ENCODE measurements around the gene NKAIN2.

The NKAIN2 gene

DNA sequence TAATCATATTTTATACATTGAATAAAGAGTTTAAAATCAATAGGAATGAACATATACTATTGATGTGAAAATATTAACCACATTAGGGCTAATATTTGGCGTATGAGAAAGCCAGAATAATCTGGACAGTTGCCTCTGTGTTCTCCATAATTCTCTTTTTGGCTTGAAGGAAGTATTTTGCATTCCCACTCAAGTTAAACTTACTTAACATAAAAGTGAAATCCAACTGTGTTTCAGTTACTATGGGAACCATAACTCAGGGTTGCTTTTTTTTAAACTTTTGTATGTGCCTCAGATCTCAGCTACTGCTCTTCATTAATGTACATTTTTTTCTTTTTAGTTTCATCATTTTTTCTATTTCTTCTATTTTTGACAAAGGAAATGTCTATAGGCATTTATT lies 479.8 kb downstream of the NKAIN2 start:
- Histone ChIP-seq H2BK5ac (ENCODE audit: low read depth, low read length, poor library complexity) (no peak overlapping the region), H3K4me3 (ENCODE audit: low read depth, low read length) (no peak overlapping the region), H2BK120ac (ENCODE audit: insufficient read depth, low read length, poor library complexity) (no peak overlapping the region)

DNA sequence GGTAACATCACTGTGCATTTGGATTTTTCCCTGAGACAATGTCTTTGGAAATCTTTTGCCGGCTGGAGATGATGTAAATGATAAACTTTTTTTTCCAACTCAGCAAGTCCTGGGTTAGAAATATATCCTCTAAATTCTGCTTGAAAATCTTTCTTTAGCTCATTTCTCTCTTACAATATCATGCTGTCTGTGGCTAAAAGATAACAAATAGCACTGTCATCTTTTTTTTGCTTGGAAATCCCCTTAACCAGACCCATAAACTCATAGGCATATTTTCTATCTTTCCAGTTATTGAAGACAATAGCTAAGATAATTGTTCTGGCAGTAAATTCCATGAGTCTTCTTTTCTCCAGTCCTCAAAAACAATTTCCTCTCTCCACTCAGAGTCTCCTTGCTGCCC lies 481.5 kb downstream of the NKAIN2 start:
- H4K8ac ChIP-seq (ENCODE audit: low read depth, low read length), result no peak overlapping the region
- no peak overlapping the region for H3K4me2 ChIP-seq (ENCODE audit: low read length)
- H3K79me1 ChIP-seq (ENCODE audit: low read length), result no peaks in the 10 kb centered on the region
- WGBS (ENCODE audit: extremely low coverage, insufficient coverage, insufficient read length), result no CpG with 5 or more reads among the region's 1 CpG
- H3K79me2 ChIP-seq (ENCODE audit: control insufficient read depth, insufficient read depth, low read length, poor library complexity), result no peaks in the 10 kb centered on the region
- no peak overlapping the region for H2BK12ac ChIP-seq (ENCODE audit: low read length)
- no peak overlapping the region for H3K27ac ChIP-seq (ENCODE audit: low read depth, low read length)
- no peaks in the 10 kb centered on the region for H3K9me3 ChIP-seq (ENCODE audit: insufficient read depth, low read depth, low read length)
- no peak overlapping the region for H2BK120ac ChIP-seq (ENCODE audit: insufficient read depth, low read length, poor library complexity)
- H2BK5ac ChIP-seq (ENCODE audit: low read depth, low read length, poor library complexity), result no peak overlapping the region
- H3K4me3 ChIP-seq (ENCODE audit: low read depth, low read length), result no peak overlapping the region
- no peaks in the 10 kb centered on the region for H3K36me3 ChIP-seq (ENCODE audit: control insufficient read depth in 1 of 2, insufficient read depth in 2 of 2, low read length in 2 of 2)
- no peak overlapping the region for H2AK5ac ChIP-seq (ENCODE audit: low read length)
- no peak overlapping the region for H3K18ac ChIP-seq (ENCODE audit: low read length)
- no peaks in the 10 kb centered on the region for H3K27me3 ChIP-seq (ENCODE audit: insufficient read depth, low read length)
- H3K4me1 ChIP-seq (ENCODE audit: control insufficient read depth in 1 of 2, insufficient read depth in 2 of 2, low read length in 2 of 2), result no peaks in the 10 kb centered on the region
- H3K4ac ChIP-seq (ENCODE audit: low read depth, low read length), result no peak overlapping the region
- H4K12ac ChIP-seq (ENCODE audit: low read depth, low read length), result no peak overlapping the region
- H2AFZ ChIP-seq (ENCODE audit: insufficient read depth, low read length, poor library complexity), result no peak overlapping the region
- DNase-seq, result no peak
- no peak overlapping the region for H3K23ac ChIP-seq (ENCODE audit: low read length)
- no peak overlapping the region for H3K9ac ChIP-seq (ENCODE audit: low read length)
- H3K14ac ChIP-seq (ENCODE audit: low read length), result no peak overlapping the region
- no peak overlapping the region for H4K91ac ChIP-seq (ENCODE audit: low read depth, low read length)

More for the DNA sequence above, 479.8 kb downstream of the NKAIN2 start:
- Histone ChIP-seq H3K18ac (ENCODE audit: low read length) (no peak overlapping the region), H3K9ac (ENCODE audit: low read length) (no peak overlapping the region), H3K14ac (ENCODE audit: low read length) (no peak overlapping the region), H3K23ac (ENCODE audit: low read length) (no peak overlapping the region), H3K79me2 (ENCODE audit: control insufficient read depth, insufficient read depth, low read length, poor library complexity) (no peaks in the 10 kb centered on the region), H2BK12ac (ENCODE audit: low read length) (no peak overlapping the region), H4K91ac (ENCODE audit: low read depth, low read length) (no peak overlapping the region), H3K4ac (ENCODE audit: low read depth, low read length) (no peak overlapping the region), H3K9me3 (ENCODE audit: insufficient read depth, low read depth, low read length) (no peaks in the 10 kb centered on the region), H3K79me1 (ENCODE audit: low read length) (no peaks in the 10 kb centered on the region), H3K27ac (ENCODE audit: low read depth, low read length) (no peak overlapping the region), H4K8ac (ENCODE audit: low read depth, low read length) (no peak overlapping the region), H2AFZ (ENCODE audit: insufficient read depth, low read length, poor library complexity) (no peak overlapping the region), H2AK5ac (ENCODE audit: low read length) (no peak overlapping the region), H3K4me2 (ENCODE audit: low read length) (no peak overlapping the region), H3K36me3 (ENCODE audit: control insufficient read depth in 1 of 2, insufficient read depth in 2 of 2, low read length in 2 of 2) (no peaks in the 10 kb centered on the region), H3K27me3 (ENCODE audit: insufficient read depth, low read length) (no peaks in the 10 kb centered on the region), H3K4me1 (ENCODE audit: control insufficient read depth in 1 of 2, insufficient read depth in 2 of 2, low read length in 2 of 2) (no peaks in the 10 kb centered on the region), H4K12ac (ENCODE audit: low read depth, low read length) (no peak overlapping the region)
- WGBS (ENCODE audit: extremely low coverage, insufficient coverage, insufficient read length), result no CpG with 5 or more reads among the region's 1 CpG
- no peak for DNase-seq

- Histone ChIP-seq H2BK12ac (ENCODE audit: low read length) (no peak overlapping the region), H3K36me3 (ENCODE audit: control insufficient read depth in 1 of 2, insufficient read depth in 2 of 2, low read length in 2 of 2) (no peaks in the 10 kb centered on the region), H3K79me2 (ENCODE audit: control insufficient read depth, insufficient read depth, low read length, poor library complexity) (no peaks in the 10 kb centered on the region), H3K4me1 (ENCODE audit: control insufficient read depth in 1 of 2, insufficient read depth in 2 of 2, low read length in 2 of 2) (no peaks in the 10 kb centered on the region), H3K14ac (ENCODE audit: low read length) (no peak overlapping the region), H4K91ac (ENCODE audit: low read depth, low read length) (no peak overlapping the region), H3K23ac (ENCODE audit: low read length) (no peak overlapping the region), H4K8ac (ENCODE audit: low read depth, low read length) (no peak overlapping the region), H3K27me3 (ENCODE audit: insufficient read depth, low read length) (no peaks in the 10 kb centered on the region), H3K9ac (ENCODE audit: low read length) (no peak overlapping the region), H4K12ac (ENCODE audit: low read depth, low read length) (no peak overlapping the region), H2BK5ac (ENCODE audit: low read depth, low read length, poor library complexity) (no peak overlapping the region), H3K18ac (ENCODE audit: low read length) (no peak overlapping the region), H3K27ac (ENCODE audit: low read depth, low read length) (no peak overlapping the region), H2AFZ (ENCODE audit: insufficient read depth, low read length, poor library complexity) (no peak overlapping the region), H2BK120ac (ENCODE audit: insufficient read depth, low read length, poor library complexity) (no peak overlapping the region), H3K4ac (ENCODE audit: low read depth, low read length) (no peak overlapping the region), H3K9me3 (ENCODE audit: insufficient read depth, low read depth, low read length) (no peaks in the 10 kb centered on the region), H3K4me3 (ENCODE audit: low read depth, low read length) (no peak overlapping the region), H3K4me2 (ENCODE audit: low read length) (no peak overlapping the region), H2AK5ac (ENCODE audit: low read length) (no peak overlapping the region), H3K79me1 (ENCODE audit: low read length) (no peaks in the 10 kb centered on the region)
- WGBS (ENCODE audit: extremely low coverage, insufficient coverage, insufficient read length), result no CpG with 5 or more reads among the region's 2 CpGs
- DNase-seq, result peak; percentile 4 to 53
Observed at GRCh38 chr6:124294574-124295200, 491.0 kb downstream of the NKAIN2 start.

DNA sequence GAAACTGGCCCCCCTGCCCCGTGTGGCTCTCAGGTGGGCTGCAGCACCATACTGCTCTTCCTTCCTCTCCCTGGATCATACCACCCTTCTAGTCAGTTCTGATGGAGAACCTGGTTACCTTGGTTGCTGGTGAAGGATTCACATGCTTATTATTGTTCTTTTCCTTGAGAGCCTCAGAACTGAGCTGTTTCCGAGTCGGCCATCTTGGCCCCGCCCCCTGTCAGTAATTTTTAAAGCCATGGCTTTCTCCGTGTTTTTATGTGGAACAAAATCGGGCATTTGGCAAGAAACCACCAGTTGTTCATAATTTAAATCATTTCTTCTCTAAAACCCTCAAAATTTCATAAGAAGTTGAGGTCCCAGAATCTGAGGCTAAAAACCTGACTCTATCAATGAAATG lies 493.8 kb downstream of the NKAIN2 start:
- H2BK12ac ChIP-seq (ENCODE audit: low read length), result no peak overlapping the region
- H3K9me3 ChIP-seq (ENCODE audit: insufficient read depth, low read depth, low read length), result peaks cover 6% of the 10 kb centered on the region
- no peak overlapping the region for H4K12ac ChIP-seq (ENCODE audit: low read depth, low read length)
- H3K27me3 ChIP-seq (ENCODE audit: insufficient read depth, low read length), result no peaks in the 10 kb centered on the region
- H2BK5ac ChIP-seq (ENCODE audit: low read depth, low read length, poor library complexity), result no peak overlapping the region
- no peak overlapping the region for H4K91ac ChIP-seq (ENCODE audit: low read depth, low read length)
- no CpG with 5 or more reads among the region's 6 CpGs for WGBS (ENCODE audit: extremely low coverage, insufficient coverage, insufficient read length)
- no peak overlapping the region for H3K4me3 ChIP-seq (ENCODE audit: low read depth, low read length)
- no peaks in the 10 kb centered on the region for H3K79me2 ChIP-seq (ENCODE audit: control insufficient read depth, insufficient read depth, low read length, poor library complexity)
- H3K36me3 ChIP-seq (ENCODE audit: control insufficient read depth in 1 of 2, insufficient read depth in 2 of 2, low read length in 2 of 2), result no peaks in the 10 kb centered on the region
- no peak overlapping the region for H2BK120ac ChIP-seq (ENCODE audit: insufficient read depth, low read length, poor library complexity)
- no peaks in the 10 kb centered on the region for H3K4me1 ChIP-seq (ENCODE audit: control insufficient read depth in 1 of 2, insufficient read depth in 2 of 2, low read length in 2 of 2)
- H3K27ac ChIP-seq (ENCODE audit: low read depth, low read length), result no peak overlapping the region
- H3K23ac ChIP-seq (ENCODE audit: low read length), result no peak overlapping the region
- no peak for DNase-seq
- no peak overlapping the region for H3K9ac ChIP-seq (ENCODE audit: low read length)
- no peak overlapping the region for H2AK5ac ChIP-seq (ENCODE audit: low read length)
- H3K14ac ChIP-seq (ENCODE audit: low read length), result no peak overlapping the region
- no peak overlapping the region for H3K4ac ChIP-seq (ENCODE audit: low read depth, low read length)
- no peak overlapping the region for H3K4me2 ChIP-seq (ENCODE audit: low read length)
- no peak overlapping the region for H4K8ac ChIP-seq (ENCODE audit: low read depth, low read length)
- H3K18ac ChIP-seq (ENCODE audit: low read length), result no peak overlapping the region
- no peaks in the 10 kb centered on the region for H3K79me1 ChIP-seq (ENCODE audit: low read length)
- H2AFZ ChIP-seq (ENCODE audit: insufficient read depth, low read length, poor library complexity), result no peak overlapping the region
